Stimulated activated CD8-positive, alpha-beta memory T cell treated with anti-CD3 and anti-CD28 coated beads, Interleukin-15, amount 100 ng/mL, for 48 hours (primary cell): ENCODE results near the gene SORCS1.

Experiments used
- DNase-seq, 2 donors: peaks; one replicate each; pipeline ENCODE4 v3.0.0-alpha.2; 2020; ENCODE audit warnings: low read depth in 2 of 2

The SORCS1 gene

DNA sequence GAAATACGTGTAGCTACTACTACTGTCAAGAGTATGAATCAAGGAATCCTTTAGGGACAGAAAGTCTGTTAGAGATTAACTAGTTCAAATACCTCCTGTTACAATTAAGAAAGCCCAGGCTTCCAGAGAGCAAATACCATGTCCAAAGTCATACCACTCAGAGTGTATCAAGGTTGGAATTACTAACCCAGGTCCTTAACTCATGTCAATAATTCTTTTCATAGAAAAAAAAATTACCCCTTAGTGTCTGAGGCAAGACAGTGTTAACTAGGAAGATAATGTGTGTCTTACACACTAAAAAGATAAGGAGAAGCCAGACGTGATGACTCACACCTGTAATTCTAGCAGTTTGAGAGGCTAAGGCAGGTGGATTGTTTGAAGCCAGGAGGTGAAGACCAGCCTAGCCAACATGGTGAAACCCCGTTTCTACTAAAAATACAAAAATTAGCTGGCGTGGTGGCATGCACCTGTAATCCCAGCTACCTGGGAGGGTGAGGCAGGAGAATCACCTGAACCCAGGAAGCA, 423.4 kb downstream of the SORCS1 start:
- DNase-seq: no peak

DNA sequence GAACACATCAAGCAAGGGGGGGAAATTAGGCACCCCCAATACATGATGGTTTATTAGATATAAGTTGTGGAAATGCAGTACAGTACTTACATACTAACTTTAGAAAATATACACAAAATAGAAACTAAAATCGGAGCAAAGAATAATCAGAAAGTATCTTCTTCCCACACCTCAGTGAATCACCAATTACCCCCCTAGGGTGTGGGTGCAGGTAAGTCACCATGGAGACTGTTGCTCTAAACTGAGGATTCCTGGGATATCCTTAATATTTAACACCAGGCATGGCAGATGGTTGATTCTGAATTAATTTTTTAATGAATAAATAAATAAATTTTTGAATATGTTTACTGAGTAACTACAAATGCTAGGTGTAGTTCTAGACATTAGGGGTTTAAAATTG, 424.4 kb downstream of the SORCS1 start:
- no peak for DNase-seq

DNA sequence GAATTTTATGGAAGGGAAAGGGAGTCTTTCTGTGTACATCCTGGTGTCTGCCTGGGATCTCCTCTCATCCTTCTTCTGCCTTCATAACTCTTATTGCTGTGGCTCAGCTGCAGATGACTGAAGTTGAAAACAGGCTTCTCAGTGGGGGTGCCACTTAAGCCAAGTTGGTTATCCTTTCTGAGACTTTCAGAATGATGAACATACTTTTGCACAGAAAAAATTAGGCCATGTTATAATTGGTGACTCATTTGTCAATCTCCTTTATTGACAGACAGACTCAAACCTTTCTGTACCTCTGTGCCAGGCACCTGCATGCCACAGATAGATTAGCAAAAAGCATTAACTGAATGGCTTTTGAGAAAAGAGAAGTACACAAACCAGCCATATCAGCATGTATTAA, 430.3 kb downstream of the SORCS1 start:
- no peak for DNase-seq

DNA sequence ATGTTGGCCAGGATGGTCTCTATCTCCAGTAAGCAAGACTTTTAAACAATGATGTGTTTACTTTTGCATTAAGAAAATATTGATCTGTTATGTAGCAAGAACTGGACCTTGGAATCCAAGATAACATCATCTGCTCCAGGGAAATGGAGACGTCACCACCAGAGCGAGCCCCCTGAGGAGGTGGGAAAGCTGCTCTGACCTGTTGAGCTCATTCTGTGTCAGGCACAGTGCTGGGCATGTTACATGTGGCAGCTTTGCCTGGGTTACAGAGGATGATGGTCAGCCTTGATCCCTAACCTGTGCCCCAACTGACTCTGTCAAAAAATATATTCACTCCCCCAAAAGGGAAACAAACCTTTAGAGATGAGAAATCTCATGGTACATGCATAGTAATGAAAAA, 436.3 kb downstream of the SORCS1 start:
- DNase-seq: no peak

DNA sequence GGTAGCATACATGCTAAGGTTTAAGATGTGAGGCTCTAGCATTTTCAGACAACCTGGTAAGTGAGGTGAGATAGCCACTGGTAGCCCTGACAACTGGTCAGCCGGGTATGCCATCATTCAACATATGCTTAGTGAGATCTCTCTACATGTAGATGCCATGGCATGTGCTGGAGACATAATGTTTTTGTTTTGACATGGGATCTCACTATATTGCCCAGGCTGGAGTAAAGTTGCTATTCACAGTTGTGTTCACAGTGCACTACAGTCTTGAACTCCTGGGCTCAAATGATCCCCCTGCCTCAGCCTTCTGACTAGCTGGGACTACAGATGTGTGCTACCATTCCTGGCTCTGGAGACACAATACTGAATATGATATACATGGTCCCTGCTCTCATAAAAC, 437.3 kb downstream of the SORCS1 start:
- DNase-seq: no peak

DNA sequence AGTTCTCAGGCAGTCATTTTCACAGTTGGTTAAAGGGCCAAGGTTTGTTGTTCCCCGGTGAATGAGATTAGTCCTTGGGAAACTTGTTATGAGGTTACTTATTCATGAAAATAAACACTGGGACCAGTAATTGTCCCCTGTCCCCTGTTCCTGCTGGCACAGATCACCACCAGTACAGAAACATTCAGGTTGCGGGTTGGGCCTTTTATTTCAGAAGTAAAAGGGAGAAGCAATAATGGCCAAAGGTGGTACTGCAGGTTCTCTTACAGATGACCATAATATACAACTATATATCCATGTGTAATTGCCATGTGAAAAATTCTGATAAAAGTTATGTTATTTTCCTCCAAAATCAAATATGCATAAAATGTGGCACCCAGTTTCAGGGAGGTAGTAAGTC, 442.0 kb downstream of the SORCS1 start:
- no peak for DNase-seq

DNA sequence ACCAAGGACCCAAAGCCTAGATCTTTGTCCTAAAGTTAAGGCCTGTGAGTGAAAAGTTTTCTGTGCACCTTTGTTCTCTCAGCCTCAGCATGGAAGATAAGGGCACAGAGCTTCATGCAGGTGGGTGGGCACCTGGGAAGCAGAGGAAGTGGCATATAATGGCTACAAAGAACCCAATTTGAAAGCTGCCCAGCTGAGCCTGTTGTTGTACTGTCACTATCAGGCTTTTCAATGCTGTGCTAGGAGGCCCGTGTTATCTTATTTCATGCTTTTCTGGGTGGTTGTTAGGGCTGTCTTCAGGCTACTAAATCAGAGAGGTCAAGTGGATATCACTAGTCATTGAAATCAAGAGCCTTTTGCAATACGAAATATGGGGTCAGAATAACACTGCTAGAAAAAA, 443.8 kb downstream of the SORCS1 start:
- DNase-seq: no peak

DNA sequence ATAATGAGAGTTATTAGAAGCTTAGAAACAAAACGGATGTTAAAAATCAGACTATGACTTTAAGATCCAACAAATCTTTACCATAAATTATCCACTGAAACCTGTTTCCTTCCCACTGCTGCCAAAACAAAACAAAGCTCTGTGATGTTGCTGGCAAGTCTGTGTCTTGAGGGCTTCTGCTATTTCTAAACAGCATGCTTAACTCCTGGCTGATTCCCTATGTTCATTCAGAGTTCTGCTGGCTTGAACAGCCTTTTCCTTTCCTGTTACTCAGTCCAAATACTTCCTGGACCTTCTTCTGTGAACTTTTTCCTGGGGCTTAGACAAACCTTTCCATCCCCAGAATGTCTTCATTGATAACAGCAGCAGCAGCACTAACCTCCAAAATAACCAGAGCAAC, 448.1 kb downstream of the SORCS1 start:
- no peak for DNase-seq

DNA sequence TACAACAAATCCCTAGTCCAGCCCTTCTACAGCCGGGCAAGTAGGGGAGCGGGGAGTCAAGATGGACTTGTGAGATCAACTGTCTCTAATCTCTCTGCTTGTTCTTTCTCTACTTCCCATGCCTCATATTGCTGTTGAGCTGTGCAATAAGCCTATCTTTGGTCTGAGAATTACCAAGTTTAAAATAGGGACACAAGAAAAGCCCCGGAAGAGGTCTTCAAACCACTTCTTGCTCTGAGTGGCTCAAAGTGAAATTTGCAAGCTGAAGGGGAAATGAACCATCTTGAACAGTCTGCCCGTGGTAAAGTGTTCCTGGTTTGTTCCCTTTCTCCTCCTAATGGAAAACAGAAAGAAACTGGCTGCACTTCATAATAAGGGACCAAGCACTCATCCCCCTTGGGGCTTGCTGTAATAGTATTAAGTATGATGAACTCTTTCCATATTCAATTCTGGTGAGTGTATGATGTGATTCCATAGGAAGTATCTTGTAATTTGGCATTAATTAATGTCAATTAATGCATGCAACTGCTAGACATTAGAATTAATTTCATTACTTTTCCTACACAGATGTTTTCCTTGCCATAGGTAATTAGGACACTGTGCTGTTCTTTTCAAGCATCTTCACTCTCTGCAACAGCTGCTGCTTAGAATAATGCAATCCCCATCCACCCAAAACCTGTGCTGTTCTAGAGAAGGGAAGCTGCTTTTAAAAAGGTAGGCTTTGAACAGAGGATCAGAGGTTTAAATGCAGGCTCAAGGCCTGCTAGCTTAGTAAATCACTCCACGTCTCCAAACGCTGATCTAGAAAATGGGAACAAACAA, 449.6 kb downstream of the SORCS1 start:
- DNase-seq: no peak

DNA sequence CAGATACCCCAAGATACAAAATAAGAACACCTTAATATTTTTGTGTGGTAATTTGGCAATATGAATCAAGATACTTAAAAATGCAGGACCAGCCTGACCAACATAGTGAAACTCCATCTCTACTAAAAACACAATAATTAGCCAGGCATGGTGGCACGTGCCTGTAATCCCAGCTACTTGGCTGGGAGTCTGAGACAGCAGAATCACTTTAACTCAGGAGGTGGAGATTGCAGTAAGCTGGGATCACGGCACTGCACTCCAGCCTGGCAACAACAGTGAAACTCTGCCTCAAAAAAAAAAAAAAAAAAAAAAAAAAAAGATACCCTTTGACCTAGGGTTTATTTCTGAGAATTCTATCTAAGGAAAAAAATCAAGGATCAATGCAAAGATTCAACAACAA, 450.7 kb downstream of the SORCS1 start:
- no peak for DNase-seq

DNA sequence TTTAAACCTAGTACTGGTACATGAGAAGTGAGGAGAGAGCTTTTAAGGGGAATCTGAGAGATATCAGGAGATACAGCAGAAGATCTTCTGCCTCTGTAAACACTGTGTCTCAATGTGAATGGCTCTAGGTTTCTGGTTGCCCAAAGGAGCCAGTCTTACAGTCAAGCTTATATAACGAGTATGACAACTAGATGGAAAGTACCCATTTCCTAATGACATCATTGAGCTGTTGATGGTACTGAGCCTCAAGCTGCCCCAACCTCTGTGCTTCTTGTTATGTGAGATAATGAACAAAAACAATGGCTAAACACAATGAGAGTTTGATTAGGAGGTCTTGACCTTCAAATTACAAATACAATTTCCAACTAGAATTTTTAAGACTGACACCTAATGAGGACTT, 451.5 kb downstream of the SORCS1 start:
- no peak for DNase-seq

DNA sequence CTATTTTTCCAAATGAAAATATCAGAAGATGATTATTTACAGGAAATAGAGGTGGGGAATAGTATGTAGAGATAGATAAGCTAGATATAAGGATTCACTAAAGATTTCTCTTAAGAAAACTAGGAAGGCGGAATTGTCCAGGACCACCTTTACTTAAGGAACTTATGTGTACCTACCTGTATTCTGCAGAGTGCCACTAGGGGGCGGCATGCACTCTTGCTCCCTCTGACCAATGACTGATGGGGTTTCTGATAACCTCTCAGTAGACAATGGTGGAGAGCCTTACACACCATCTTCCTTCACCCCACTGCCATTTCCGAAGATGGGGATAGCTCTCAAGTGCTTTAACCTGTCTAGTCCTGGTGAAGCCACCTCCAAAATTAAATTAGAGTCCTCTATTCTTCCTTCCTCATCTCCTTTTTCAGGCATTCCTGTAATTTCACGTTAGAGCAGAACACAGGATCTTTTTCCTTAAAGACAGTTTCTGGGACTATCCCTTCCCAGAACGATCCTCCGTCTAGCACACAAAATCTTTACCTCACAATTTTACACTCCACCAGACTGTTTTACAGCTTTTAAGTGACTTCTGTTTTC, 453.1 kb downstream of the SORCS1 start:
- DNase-seq: peak in 1 of 2 donors; percentile 8

DNA sequence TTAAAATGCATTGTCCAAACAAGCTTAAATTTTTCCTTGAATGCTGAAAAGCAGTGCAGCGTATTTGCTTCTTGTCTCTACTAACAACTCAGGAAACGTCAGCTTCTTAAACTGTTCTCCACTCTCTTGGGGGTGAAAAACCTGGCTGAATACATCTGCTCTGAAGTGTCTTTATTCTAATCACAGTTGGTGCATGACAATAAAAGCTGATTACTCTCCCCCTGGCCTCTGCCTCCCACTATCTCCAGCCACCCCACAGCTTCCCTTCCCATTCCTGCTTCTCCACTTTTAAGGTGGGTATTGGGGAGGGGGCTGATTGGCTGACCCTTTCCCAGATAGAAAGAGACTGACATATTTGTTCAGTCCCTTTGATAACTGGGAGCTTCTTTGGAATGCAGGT, 456.0 kb downstream of the SORCS1 start:
- DNase-seq: no peak

DNA sequence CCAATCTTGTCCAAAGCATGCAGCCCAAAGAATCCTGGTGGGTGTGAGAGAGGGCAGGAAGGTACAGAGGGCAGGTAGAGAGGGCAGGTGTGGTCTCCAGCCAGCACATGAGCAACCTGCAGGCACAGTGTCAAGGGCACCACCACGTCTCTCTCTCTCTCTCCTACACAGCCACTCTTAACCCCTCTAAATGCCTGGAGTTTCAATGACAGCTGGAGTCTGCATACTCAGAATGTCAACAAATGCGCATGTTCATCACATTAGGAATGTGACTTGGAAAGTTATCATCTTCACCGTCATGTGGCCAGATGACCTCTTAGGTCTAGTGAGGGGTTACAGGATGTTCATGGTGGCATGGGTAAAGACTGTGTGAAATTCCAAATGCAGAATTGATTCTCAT, 456.8 kb downstream of the SORCS1 start:
- DNase-seq: no peak

DNA sequence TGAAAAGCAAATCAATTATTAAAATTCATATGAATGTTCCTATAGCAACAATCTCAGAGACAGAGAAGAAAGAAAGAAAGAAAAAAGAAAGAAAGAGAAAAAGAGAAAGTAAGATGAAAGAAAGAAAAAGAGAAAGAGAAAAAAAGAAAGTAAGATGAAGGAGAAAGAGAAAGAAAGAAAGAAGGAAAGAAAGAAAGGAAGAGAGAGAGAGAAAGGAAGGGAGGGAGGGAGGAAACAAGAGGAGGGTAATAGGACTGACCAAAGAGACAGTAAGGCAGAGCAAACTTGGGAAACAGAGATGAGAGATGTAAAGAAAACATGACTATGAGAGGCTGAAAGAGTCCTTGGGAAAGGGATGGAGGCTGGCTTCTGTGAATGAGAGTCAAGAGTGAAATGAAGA, 458.4 kb downstream of the SORCS1 start:
- DNase-seq: no peak

DNA sequence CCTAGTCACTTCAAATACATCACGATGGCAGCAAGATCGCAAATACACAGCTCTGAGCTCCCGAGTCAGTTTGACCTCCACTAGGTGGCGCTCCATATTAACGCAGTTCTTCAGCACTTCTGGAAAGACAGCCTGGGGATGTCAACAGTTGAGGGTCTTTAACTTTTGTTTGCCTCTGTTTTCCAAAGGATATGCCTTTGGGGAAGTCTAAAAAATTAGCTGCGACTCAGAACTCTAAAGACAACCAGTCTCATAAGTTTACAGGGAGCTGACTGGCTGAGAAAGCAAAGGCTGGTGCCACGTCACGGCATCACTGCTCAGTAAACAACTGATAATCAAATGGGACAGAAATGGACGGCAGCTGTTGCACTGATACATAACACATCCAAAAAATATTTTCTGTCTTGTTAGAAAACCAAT, 458.8 kb downstream of the SORCS1 start:
- DNase-seq: no peak

DNA sequence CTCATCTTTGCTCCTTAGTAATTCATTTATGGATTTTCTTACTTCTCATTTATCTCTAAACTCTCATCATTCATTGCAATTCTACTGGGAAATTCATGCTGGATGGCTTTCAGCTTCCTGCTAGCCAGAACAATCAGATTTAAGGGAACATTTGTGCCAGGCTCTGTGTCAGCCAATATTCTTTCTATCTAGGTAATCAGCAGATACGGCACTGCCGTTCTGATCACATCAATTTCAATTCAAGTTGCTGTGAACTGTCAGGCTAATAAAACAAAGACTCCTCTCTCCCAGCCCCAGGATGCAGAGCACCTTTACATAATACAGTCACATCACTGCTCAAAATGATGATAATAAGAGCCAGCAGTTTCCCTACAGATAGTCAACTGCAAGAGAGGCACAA, 468.3 kb downstream of the SORCS1 start:
- no peak for DNase-seq

DNA sequence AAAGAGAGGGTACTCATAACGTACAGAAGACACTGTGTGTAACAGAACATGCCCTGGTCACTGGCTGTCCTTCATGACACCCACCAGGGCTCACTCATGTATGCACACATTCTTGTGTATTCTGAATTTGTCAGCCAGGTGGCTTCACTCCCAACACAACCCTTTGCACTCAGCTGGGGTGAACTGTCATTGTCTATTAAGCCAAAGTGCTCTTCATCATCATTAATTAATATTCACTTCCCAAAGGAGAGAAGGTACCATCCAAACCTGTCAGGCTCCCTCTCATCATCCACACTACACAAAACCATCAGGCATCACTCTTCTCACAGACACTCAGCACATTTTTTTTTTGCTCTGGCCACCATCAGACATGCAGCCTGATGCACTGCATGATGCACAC, 469.8 kb downstream of the SORCS1 start:
- DNase-seq: no peak

DNA sequence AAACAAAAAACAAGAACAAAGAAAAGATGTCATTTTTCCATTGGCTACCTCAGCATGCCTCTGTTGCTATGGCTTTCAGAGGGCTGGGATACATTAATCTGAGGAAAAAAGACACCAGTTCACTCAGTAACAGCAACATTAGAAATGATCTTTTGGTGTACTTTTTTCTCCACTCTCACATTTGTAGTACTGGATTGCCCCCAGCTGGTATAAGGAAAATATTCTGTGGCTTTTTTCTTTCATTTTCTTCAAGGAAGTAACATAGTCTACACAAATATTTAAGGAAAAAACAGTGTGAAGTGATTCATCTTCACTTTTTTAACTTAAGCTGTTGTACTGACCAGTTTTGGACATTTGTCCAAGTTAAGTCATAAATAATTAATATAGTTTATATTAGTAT, 482.3 kb downstream of the SORCS1 start:
- DNase-seq: no peak

DNA sequence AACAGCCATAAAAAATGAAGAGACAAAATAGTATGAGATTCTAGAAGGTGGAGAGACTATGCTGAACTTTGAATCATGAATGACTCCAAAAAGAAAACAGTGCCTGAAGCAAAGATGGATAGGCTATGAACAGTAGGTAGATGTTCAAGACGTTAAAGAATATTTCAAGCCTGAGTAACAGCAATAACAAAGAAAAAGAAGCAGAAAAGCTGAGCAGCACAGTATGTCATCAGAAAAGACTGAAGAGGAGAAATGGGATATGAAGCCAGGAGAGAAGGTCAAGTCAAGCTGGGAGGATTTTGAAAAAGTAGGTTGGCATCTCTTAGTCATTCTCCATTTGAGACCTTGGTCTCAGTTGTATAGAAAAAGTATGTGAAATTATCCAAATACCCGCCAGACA, 484.4 kb downstream of the SORCS1 start:
- DNase-seq: no peak

DNA sequence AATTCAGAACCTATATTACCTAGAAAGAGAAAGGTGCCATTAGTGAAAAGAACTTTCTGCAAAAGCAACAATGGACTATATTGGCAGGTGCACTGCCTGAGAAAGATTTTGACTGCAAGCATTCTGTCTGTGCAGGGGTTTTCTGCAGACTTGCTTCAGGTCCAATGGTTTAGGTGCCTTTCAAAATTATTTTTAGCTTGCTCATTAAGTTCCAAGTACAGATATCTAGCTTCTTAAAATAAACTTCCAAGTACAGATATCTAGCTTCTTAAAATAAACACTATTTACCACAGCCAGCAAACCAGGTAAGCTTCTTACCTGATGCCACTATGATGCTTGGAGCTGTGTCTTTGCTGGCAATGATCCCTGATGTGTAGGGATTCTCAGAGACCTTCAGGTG, 485.2 kb downstream of the SORCS1 start:
- DNase-seq: no peak

DNA sequence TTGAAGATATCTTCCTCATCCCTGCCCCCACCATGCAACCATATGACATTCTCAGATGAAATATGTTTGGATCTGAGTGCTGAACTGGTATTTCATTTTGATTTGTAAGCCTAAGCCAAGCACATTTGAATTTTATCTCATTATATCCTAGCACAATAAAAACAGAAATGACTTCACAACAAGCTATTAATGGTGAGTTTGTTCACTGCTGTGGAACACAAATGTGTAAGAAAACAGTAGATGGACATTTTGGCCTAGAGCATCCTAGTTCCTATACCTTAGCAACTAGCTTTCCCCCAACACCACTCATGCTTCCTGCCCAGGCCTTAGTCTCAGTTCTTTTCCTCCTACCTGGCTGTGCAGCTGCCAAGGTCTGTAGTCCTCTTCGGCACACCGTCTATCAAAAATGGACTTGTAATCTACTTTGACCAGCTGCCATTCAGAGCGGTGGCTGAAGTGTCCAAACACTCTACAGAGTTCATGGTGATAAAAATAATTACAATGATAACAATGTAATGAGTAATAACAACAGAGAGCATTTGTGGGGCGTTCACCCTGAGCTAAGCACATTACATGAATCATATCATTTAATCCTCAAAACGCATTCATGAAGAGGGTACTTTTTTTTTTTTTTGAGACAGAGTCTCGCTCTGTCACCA, 491.9 kb downstream of the SORCS1 start:
- DNase-seq: no peak

DNA sequence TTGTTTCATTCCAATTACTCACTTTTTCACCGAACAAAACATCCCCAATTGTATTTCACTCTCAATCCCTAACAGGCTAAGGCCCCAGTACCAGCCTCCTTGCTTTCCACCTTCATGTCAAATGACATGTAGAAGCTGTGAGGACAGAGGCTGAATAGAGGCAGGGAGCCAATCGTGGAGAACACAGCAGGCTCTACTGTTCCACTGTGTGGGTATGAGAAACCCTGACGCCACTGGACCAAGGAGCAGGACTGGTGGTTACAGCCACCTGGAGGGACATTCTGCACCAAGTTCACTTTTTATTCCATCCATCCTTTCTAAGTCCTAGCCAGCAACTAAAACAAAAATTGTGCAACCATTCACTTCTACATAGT, 502.8 kb downstream of the SORCS1 start:
- DNase-seq: no peak
